Rectal smooth muscle tissue (tissue), 1 donor: ENCODE data around the gene CLDN2.

Experiments used
- H3K27ac ChIP-seq: one replicate; pipeline ENCODE4 v1.7.0; 2013; ENCODE audit warnings: low read depth, low read length, inconsistent platforms
- H3K27me3 ChIP-seq: one replicate; pipeline ENCODE4 v1.7.0; 2013; ENCODE audit warnings: low read length; ENCODE audit not compliant: control insufficient read depth, insufficient read depth
- H3K36me3 ChIP-seq: one replicate; pipeline ENCODE4 v1.7.0; 2013; ENCODE audit warnings: low read length; ENCODE audit not compliant: control insufficient read depth, insufficient read depth
- H3K4me1 ChIP-seq: one replicate; pipeline ENCODE4 v1.7.0; 2013; ENCODE audit warnings: low read length; ENCODE audit not compliant: control insufficient read depth, insufficient read depth
- H3K4me3 ChIP-seq: one replicate; pipeline ENCODE4 v1.7.0; 2013; ENCODE audit warnings: low read length
- H3K9ac ChIP-seq: one replicate; pipeline ENCODE4 v1.7.0; 2013; ENCODE audit warnings: low read length

The CLDN2 gene

DNA sequence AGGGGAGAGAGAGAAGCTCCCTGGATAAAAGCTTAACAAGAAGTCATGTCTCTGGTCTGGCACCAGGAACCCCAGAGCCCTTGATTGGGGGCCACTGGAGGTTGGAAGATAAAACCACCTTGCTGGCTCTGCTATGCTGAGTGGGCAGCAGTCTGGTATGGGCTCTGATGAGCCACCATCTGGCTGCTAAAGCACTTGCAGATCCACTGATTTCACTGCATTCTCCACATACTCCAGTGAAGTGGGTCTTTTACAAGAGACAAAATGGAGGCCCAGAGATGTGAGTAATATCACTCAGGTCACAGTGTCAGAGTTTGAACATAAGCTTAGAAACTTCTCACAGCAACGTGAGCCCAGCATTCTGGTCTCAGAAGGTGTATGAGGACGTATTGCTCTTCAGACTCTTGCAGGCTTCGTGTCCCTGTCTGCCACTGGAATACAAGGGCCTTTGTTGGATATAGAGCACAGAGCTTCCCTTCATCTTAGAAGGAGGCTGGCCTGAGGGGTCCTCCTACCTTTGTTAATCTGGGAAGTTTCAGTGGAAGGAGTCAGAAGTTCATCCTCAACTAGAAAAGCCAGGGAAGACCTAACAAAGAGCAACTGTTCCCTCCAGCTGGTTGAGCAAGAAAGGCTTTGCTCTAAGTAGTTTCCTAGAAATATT lies 11.8 kb downstream of the CLDN2 start:
- no peak overlapping the region for H3K27ac ChIP-seq

DNA sequence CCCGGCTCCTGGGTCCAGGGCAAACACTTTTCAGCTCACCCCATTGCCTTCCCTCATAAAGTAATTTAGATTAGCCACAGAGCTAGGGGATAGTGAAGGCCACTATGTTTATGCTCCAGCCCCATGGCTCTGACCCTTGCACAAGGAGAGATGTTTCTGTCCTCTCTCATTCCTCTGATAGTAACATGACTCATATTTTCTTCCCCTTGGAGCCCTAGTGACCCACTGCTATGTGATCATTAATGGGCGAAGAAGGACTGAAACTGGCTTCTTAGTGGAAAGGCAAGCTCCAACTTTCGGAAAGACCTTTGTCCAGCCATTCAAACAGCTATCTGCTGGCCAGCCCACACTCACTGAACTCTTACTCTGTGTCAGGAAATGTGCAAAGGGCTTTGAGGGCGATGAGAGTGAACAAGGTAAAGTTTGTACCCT lies 12.3 kb downstream of the CLDN2 start:
- no peak overlapping the region for H3K27ac ChIP-seq
- no peaks in the 10 kb centered on the region for H3K4me1 ChIP-seq
- H3K36me3 ChIP-seq = no peaks in the 10 kb centered on the region
- no peaks in the 10 kb centered on the region for H3K27me3 ChIP-seq
- H3K9ac ChIP-seq = no peak overlapping the region
- H3K4me3 ChIP-seq = no peak overlapping the region

More for the DNA sequence above, 11.8 kb downstream of the CLDN2 start:
- no peaks in the 10 kb centered on the region for H3K36me3 ChIP-seq
- H3K27me3 ChIP-seq = no peaks in the 10 kb centered on the region
- no peaks in the 10 kb centered on the region for H3K4me1 ChIP-seq
- no peak overlapping the region for H3K9ac ChIP-seq
- no peak overlapping the region for H3K4me3 ChIP-seq

DNA sequence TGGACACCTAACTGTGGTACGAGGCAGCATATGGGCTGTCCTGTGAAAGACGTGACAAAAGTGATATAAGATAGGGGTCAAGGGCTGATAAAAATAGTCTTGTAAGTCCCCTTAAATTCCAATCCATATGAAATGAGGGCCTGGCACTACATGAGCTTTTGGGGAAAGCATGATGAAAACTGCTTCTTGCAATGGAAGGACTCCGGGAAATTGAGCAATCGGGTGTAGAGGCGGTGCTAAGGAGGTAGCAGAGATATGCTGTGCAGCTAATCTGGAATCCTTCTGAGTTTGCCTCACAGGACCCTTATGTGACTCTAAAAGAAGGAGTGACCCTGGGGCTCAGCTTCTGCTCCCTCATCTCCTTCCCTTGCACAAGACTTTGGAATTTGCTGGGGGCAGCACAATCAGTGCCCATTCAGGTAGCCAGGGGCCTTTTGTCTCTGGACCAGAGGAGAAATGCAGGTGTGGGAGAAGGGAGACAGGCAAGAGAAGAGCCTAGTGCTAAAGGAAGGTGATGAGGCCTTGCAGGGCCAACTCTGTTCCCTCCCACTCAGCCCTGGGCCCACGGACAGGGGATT lies 12.8 kb downstream of the CLDN2 start:
- Histone ChIP-seq H3K9ac (no peak overlapping the region), H3K4me3 (no peak overlapping the region), H3K36me3 (no peaks in the 10 kb centered on the region), H3K4me1 (no peaks in the 10 kb centered on the region), H3K27me3 (no peaks in the 10 kb centered on the region), H3K27ac (no peak overlapping the region)

DNA sequence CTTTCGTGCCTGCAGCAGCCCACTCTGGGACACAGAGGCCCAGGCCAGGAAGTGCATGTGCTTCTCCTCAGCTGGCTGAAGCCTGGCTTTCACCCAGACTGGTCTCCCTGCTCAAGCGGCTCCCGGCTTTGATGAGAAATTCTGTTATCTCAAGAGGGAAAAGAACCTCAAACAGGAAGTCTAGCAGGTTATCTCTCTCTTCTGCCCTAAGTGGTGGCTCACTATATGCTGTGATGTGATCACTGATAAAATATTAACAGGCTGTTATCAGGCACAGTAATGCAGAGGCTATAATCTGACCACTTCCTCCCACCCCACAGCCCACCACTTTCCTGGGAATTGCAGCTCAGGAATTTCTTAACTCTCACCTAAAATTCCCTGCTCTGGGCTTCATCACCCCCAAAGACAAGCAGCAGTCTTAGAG lies 13.3 kb downstream of the CLDN2 start:
- H3K27ac ChIP-seq = no peak overlapping the region
- no peaks in the 10 kb centered on the region for H3K4me1 ChIP-seq
- H3K36me3 ChIP-seq = no peaks in the 10 kb centered on the region
- no peak overlapping the region for H3K9ac ChIP-seq
- no peaks in the 10 kb centered on the region for H3K27me3 ChIP-seq
- no peak overlapping the region for H3K4me3 ChIP-seq

DNA sequence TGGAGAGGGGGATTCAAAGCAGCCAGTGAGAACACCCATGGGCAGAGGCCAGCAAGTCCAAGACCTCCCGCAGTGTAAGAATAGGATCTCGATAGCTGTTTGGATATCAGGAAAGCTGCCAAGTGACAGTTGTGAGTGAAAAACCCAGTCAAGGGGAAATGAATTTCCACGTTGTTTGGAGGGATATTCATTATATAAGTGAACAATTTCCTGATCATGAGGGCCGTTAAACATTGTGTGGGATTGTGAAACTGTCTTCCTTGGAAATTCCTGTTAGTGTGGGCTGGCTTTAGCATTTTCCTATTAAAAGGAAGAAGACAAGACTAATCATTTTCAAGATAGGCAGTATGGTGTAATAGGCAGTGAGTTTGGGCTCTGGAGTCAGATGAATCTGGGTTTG lies 15.0 kb downstream of the CLDN2 start:
- no peaks in the 10 kb centered on the region for H3K4me1 ChIP-seq
- H3K9ac ChIP-seq = no peak overlapping the region
- no peaks in the 10 kb centered on the region for H3K27me3 ChIP-seq
- no peak overlapping the region for H3K4me3 ChIP-seq
- no peaks in the 10 kb centered on the region for H3K36me3 ChIP-seq
- no peak overlapping the region for H3K27ac ChIP-seq

DNA sequence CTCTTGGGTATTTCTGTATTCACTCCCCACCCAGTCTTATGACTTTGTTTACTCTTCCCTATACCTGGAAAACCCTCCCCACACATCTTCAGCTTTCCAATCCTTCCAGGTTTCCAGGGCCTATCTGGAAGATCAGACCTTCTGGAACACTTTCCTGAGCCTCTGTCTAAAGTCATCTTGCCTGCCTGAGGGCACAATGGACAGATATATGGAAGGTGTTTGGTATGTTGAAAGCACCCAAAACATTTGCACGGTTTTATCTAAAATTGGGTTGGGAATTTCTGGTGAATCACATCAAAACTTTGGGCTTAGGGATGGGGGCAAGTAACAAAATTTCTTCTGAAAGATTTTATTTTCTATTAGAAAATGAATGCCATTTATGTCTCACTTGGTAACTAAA lies 16.0 kb downstream of the CLDN2 start:
- H3K27ac ChIP-seq = no peak overlapping the region
- H3K4me3 ChIP-seq = no peak overlapping the region
- no peak overlapping the region for H3K9ac ChIP-seq
- no peaks in the 10 kb centered on the region for H3K36me3 ChIP-seq
- H3K4me1 ChIP-seq = no peaks in the 10 kb centered on the region
- H3K27me3 ChIP-seq = no peaks in the 10 kb centered on the region

DNA sequence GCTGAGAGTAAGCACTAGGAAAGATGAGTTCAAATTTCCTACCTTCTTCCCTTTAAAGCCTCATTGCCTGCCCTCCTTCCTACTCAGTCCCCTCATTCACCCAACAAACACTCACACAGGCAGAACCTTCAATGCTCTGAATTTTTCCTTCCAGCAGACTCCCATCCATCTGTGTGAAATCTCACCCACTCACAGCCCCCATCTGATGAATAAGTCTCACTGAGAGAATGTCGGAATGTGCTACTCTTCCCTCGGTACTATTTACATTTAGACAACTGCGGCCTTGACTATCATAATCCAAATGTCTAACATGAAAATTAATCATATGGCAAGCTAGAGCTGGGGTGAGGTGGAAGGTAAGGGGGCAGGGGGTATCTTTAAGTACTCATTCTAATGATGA lies 19.4 kb downstream of the CLDN2 start:
- H3K4me3 ChIP-seq = no peak overlapping the region
- H3K27me3 ChIP-seq = no peaks in the 10 kb centered on the region
- H3K9ac ChIP-seq = no peak overlapping the region
- no peaks in the 10 kb centered on the region for H3K36me3 ChIP-seq
- H3K4me1 ChIP-seq = no peaks in the 10 kb centered on the region
- H3K27ac ChIP-seq = no peak overlapping the region

DNA sequence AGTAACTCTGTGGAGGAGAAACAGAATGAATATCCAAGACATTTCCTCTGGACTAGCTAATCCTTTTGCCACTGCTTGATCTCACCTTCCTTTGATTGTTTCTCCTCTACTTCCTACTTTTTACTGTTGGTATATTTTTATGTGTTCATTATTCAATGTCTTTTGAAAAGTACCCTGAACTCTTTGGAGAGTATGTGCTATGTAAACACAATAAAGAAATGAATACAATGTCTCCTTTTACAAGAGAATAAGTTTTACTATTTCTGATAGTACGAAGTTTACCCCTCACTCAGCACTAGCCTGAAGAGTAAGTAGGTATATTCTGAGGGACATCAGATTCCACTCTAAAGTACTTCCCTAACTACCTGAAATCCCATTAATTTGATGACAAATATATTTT lies 19.9 kb downstream of the CLDN2 start:
- Histone ChIP-seq H3K27ac (no peak overlapping the region), H3K4me1 (no peaks in the 10 kb centered on the region), H3K9ac (no peak overlapping the region), H3K4me3 (no peak overlapping the region), H3K36me3 (no peaks in the 10 kb centered on the region), H3K27me3 (no peaks in the 10 kb centered on the region)

DNA sequence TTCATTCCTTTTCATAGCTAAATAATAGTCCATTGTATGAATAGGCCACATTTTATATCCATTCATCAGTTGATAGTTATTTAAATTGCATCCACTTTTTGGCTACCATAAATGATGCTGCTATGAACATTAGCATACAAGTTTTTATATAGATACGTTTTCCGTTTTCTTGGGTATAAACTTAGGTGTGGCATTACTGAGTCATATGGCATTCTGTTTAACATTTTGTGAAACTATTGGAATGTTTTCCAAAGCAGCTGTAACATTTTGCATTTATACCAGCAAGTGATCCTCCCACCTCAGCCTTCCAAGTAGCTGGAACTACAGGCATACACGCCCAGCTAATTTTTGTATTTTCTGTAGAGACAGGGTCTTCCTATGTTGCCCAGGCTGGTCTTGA lies 26.3 kb downstream of the CLDN2 start:
- Histone ChIP-seq H3K4me3 (no peak overlapping the region), H3K36me3 (no peaks in the 10 kb centered on the region), H3K9ac (no peak overlapping the region), H3K27me3 (no peaks in the 10 kb centered on the region), H3K4me1 (no peaks in the 10 kb centered on the region), H3K27ac (no peak overlapping the region)

DNA sequence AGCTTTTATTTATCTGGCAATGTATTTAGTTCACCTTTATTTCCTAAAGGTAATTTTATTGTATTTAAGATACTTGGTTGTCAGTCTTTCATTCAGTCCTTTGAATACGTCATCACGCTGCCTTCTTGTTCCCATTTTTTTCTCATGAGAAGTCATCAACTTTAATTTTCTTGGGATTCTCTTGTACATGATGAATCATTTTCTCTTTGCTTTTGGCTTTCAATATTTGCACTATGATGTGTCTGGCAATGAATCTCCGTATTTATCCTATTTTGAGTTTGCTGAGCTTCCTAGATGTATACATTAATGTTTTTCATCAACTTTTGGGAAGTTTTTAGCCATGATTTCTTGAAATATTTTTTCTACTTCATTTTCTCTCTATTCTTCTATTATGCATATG lies 28.4 kb downstream of the CLDN2 start:
- Histone ChIP-seq H3K27me3 (no peaks in the 10 kb centered on the region), H3K36me3 (no peaks in the 10 kb centered on the region), H3K4me1 (no peaks in the 10 kb centered on the region), H3K27ac (no peak overlapping the region), H3K4me3 (no peak overlapping the region), H3K9ac (no peak overlapping the region)

DNA sequence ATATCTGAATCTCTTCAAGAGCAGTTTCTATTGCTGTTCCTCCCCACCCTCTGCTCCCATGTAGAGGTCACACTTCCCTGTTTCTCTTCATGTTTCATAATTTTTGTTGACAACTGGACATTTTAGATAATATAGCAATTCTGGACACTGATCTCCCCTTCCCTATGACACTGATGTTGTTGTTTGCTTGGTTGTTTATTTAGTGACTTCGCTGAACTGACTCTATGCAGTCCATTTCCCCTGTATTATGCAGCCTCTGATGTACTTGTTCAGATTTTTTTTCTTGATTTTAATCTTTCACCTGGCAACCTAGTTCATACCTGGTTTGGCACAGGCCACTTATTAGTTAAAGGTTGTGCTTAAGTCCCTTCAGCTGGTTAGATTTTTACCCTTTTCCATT lies 29.2 kb downstream of the CLDN2 start:
- no peak overlapping the region for H3K4me3 ChIP-seq
- H3K27ac ChIP-seq = no peak overlapping the region
- H3K36me3 ChIP-seq = no peaks in the 10 kb centered on the region
- H3K27me3 ChIP-seq = no peaks in the 10 kb centered on the region
- no peak overlapping the region for H3K9ac ChIP-seq
- H3K4me1 ChIP-seq = no peaks in the 10 kb centered on the region

DNA sequence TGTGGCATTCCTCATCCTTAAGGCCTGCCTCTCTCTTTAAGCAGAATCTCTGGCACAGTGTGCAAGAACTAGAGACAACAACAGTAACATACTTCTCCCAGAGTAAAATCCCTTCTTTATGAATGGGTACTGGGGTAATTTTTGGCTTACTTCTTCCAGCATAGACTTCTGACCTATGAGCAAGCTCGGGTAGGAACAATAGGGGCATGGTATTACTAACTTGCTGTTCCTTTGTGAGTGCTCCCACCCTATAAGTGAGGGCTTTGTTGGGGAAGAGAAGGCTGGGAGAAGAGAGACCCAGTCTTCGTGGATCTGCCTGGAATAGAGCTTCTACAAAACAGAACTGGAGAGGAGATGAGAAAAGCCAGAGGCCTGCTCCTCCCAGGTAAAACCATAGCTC lies 30.2 kb downstream of the CLDN2 start:
- H3K4me1 ChIP-seq = no peaks in the 10 kb centered on the region
- no peak overlapping the region for H3K9ac ChIP-seq
- no peak overlapping the region for H3K27ac ChIP-seq
- no peaks in the 10 kb centered on the region for H3K36me3 ChIP-seq
- no peaks in the 10 kb centered on the region for H3K27me3 ChIP-seq
- H3K4me3 ChIP-seq = no peak overlapping the region

DNA sequence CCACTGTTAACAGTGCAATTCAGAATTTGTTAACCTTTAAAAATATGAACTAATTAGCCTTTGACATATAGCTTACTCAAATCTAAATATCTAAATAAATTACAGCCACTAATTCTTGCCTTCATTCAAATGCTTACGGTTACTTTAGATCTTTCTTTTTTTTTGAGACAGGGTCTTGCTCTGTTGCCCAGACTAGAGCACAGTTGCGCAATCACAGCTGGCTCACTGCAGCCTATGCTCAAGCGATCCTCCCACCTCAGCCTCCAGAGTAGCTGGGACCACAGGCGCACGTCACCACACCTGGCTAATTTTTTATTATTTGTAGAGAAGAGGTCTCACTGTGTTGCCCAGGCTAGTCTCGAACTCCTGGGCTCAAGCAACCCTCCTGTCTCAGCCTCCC lies 31.0 kb downstream of the CLDN2 start:
- H3K36me3 ChIP-seq = no peaks in the 10 kb centered on the region
- H3K4me1 ChIP-seq = no peaks in the 10 kb centered on the region
- no peaks in the 10 kb centered on the region for H3K27me3 ChIP-seq
- H3K4me3 ChIP-seq = no peak overlapping the region
- H3K9ac ChIP-seq = no peak overlapping the region
- H3K27ac ChIP-seq = no peak overlapping the region
